Astrocyte (in vitro differentiated cells and primary cell): ENCODE data around the gene PGAM2. TPM values are rescaled to one million over a fixed set of nuclear protein-coding genes. Genes with fewer than 3 reads are reported as not detected.

Source experiments
- DNase-seq: peaks from one replicate; pipeline ENCODE4 v3.0.0-alpha.2; 2010; ENCODE audit warnings: low read depth
- FAIRE-seq: peaks from 2 replicates; lab custom pipeline; 2011; peaks lifted over from hg19 to GRCh38; lab: Jason Lieb, UNC
- H2AFZ ChIP-seq: 2 replicates; pipeline ENCODE4 v1.6.0; 2012; ENCODE audit warnings: low read depth, low read length, inconsistent platforms
- H3K27ac ChIP-seq: 2 replicates; pipeline ENCODE4 v1.5.1; 2011; ENCODE audit warnings: low read depth, low read length, inconsistent platforms
- H3K27me3 ChIP-seq: 2 replicates; pipeline ENCODE4 v1.6.0; 2011; ENCODE audit warnings: low read length, inconsistent platforms; ENCODE audit not compliant: insufficient read depth
- H3K36me3 ChIP-seq: 2 replicates; pipeline ENCODE4 v1.5.1; 2011; ENCODE audit warnings: low read length, inconsistent platforms; ENCODE audit not compliant: insufficient read depth
- H3K4me1 ChIP-seq: 2 replicates; pipeline ENCODE4 v1.5.1; 2011; ENCODE audit warnings: low read length, inconsistent platforms; ENCODE audit not compliant: insufficient read depth
- H3K4me2 ChIP-seq: 2 replicates; pipeline ENCODE4 v1.6.0; 2012; ENCODE audit warnings: low read length, inconsistent platforms
- H3K4me3 ChIP-seq: 2 replicates; pipeline ENCODE4 v1.5.1; 2011; ENCODE audit warnings: low read depth, mild to moderate bottlenecking, low read length, inconsistent platforms; ENCODE audit not compliant: insufficient read depth
- H3K79me2 ChIP-seq: 2 replicates; pipeline ENCODE4 v1.6.0; 2012; ENCODE audit warnings: mild to moderate bottlenecking, low read length, inconsistent platforms; ENCODE audit not compliant: insufficient read depth
- H3K9ac ChIP-seq: 2 replicates; pipeline ENCODE4 v1.6.0; 2012; ENCODE audit warnings: mild to moderate bottlenecking, low read length, inconsistent platforms
- H3K9me3 ChIP-seq: 2 replicates; pipeline ENCODE4 v1.5.1; 2012; ENCODE audit warnings: low read depth, mild to moderate bottlenecking, low read length, inconsistent platforms; ENCODE audit not compliant: insufficient read depth
- H4K20me1 ChIP-seq: 2 replicates; pipeline ENCODE4 v1.6.0; 2012; ENCODE audit warnings: low read length, inconsistent platforms; ENCODE audit not compliant: insufficient read depth
- H3K27ac Mint-ChIP-seq: one replicate; pipeline ENCODE4 v1.8.0; 2021; ENCODE audit warnings: mild to moderate bottlenecking, mixed read lengths; ENCODE audit not compliant: unreplicated experiment
- H3K27me3 Mint-ChIP-seq: one replicate; pipeline ENCODE4 v1.8.0; 2021; ENCODE audit warnings: low read depth, mixed read lengths; ENCODE audit not compliant: unreplicated experiment
- H3K36me3 Mint-ChIP-seq: one replicate; pipeline ENCODE4 v1.8.0; 2021; ENCODE audit warnings: low read depth, mixed read lengths; ENCODE audit not compliant: unreplicated experiment
- H3K4me1 Mint-ChIP-seq: one replicate; pipeline ENCODE4 v1.8.0; 2021; ENCODE audit warnings: low read depth, mixed read lengths; ENCODE audit not compliant: unreplicated experiment
- H3K4me3 Mint-ChIP-seq: one replicate; pipeline ENCODE4 v1.8.0; 2021; ENCODE audit warnings: mild to moderate bottlenecking, moderate library complexity, mixed read lengths; ENCODE audit not compliant: unreplicated experiment
- H3K9me3 Mint-ChIP-seq: one replicate; pipeline ENCODE4 v1.8.0; 2021; ENCODE audit warnings: mild to moderate bottlenecking, mixed read lengths; ENCODE audit not compliant: unreplicated experiment
- CTCF ChIP-seq: IDR thresholded peaks from 2 replicates; pipeline ENCODE4 v1.5.1; 2011; ENCODE audit warnings: low read depth, mild to moderate bottlenecking, inconsistent platforms, low read length, moderate library complexity; ENCODE audit not compliant: insufficient read depth
- EZH2 ChIP-seq: IDR thresholded peaks from 2 replicates; pipeline ENCODE4 v1.6.1; 2012; ENCODE audit warnings: mild to moderate bottlenecking, low read length, inconsistent platforms; ENCODE audit not compliant: insufficient read depth
- total RNA-seq: library from RNA; stranded (reverse); gene quantifications from 2 replicates; pipeline ENCODE4 v1.2.1, GENCODE V29; 2021

Gene PGAM2
- total RNA-seq, 1 donor from 2014 or later: 0.79 TPM

GRCh38 chr7:44103923-44104859, 38.8 kb upstream of the PGAM2 start, which contains the start of gene AEBP1:
TSS of gene AEBP1 (plus strand) at chr7:44104345. CDS start at chr7:44104666, 321 bp downstream.
- Histone ChIP-seq H2AFZ (peak within 1 kb of the TSS; percentile 51), H3K36me3 (no peaks in the 10 kb centered on the region)
- peak within 1 kb of the TSS; percentile 78 for H3K27ac Mint-ChIP-seq

GRCh38 chr7:44103566-44103922, 38.2 kb upstream of the PGAM2 start:
- H3K4me3 ChIP-seq: no peak overlapping the region
- peaks cover 29% of the 10 kb centered on the region for H3K4me1 ChIP-seq
- H3K4me2 ChIP-seq: peak overlapping the region; percentile 50
- Mint-ChIP-seq H3K4me3 (peak overlapping the region; percentile 66), H3K4me1 (peaks cover 34% of the 10 kb centered on the region), H3K27ac (no peak overlapping the region), H3K9me3 (no peaks in the 10 kb centered on the region), H3K27me3 (no peaks in the 10 kb centered on the region), H3K36me3 (peaks cover 6% of the 10 kb centered on the region)
- H3K27ac ChIP-seq: no peak overlapping the region
- no peak overlapping the region for H3K9ac ChIP-seq
- no peaks in the 10 kb centered on the region for H3K9me3 ChIP-seq
- TF ChIP-seq EZH2 (no peak), CTCF (no peak)
- H3K27me3 ChIP-seq: no peaks in the 10 kb centered on the region
- H3K36me3 ChIP-seq: no peaks in the 10 kb centered on the region
- FAIRE-seq (no peak), DNase-seq (no peak)
- peaks cover 24% of the 10 kb centered on the region for H4K20me1 ChIP-seq
- peak overlapping the region; percentile 34 for H2AFZ ChIP-seq
- H3K79me2 ChIP-seq: peaks cover 15% of the 10 kb centered on the region

More at GRCh38 chr7:44103923-44104859, 38.8 kb upstream of the PGAM2 start, which contains the start of gene AEBP1:
- no peak for TF ChIP-seq CTCF
- no peak for TF ChIP-seq EZH2
- H3K27ac ChIP-seq: peak within 1 kb of the TSS; percentile 36
- H3K9me3 Mint-ChIP-seq: no peaks in the 10 kb centered on the region
- DNase-seq: peak; percentile 27
- no peaks in the 10 kb centered on the region for H3K27me3 ChIP-seq
- no peaks in the 10 kb centered on the region for H3K9me3 ChIP-seq
- FAIRE-seq: no peak
- peak within 1 kb of the TSS; percentile 89 for H3K4me2 ChIP-seq
- peaks cover 6% of the 10 kb centered on the region for H3K36me3 Mint-ChIP-seq
- peaks cover 34% of the 10 kb centered on the region for H3K4me1 Mint-ChIP-seq
- peak within 1 kb of the TSS; percentile 75 for H3K9ac ChIP-seq
- H3K4me3 Mint-ChIP-seq: peak within 1 kb of the TSS; percentile 85
- peak within 1 kb of the TSS; percentile 70 for H3K4me3 ChIP-seq
- peaks cover 29% of the 10 kb centered on the region for H3K4me1 ChIP-seq
- no peaks in the 10 kb centered on the region for H3K27me3 Mint-ChIP-seq
- H3K79me2 ChIP-seq: peaks cover 15% of the 10 kb centered on the region
- peaks cover 28% of the 10 kb centered on the region for H4K20me1 ChIP-seq
